B cell (primary cell): Measurements from ENCODE around the gene SMTNL1. TPM values are rescaled to one million over a fixed set of nuclear protein-coding genes. Genes with fewer than 3 reads are reported as not detected.

Experiments
- ATAC-seq: fragments of 200-7000 bp; cut with Tn5 transposase; one replicate; pipeline ENCODE4 v1.10.0; 2021; ENCODE audit warnings: low read depth, mild to moderate bottlenecking, moderate number of reproducible peaks, moderate library complexity
- CTCF ChIA-PET: fragments of 350-600 bp; sonication (Branson Sonifier 250); formaldehyde crosslinking; loops from one replicate; lab custom pipeline; 2021; ENCODE audit warnings: antibody characterized with exemption, inconsistent platforms; lab: Charles Lee
- POLR2A ChIA-PET: fragments of 350-600 bp; sonication (Branson Sonifier 250); formaldehyde crosslinking; loops from one replicate; lab custom pipeline; 2021; ENCODE audit warnings: antibody characterized with exemption; lab: Charles Lee
- DNase-seq: peaks from one replicate; pipeline ENCODE4 v3.0.0; 2013
- H2AFZ ChIP-seq: 2 replicates; pipeline ENCODE4 v1.6.1; 2012; ENCODE audit warnings: mild to moderate bottlenecking, low read depth, low read length; ENCODE audit not compliant: insufficient read depth, poor library complexity, severe bottlenecking
- H3K27ac ChIP-seq, 2 donors: 1 replicate in 1 of 2; 2 replicates in 1 of 2; pipeline ENCODE4 v1.5.1; 2012 to 2013; ENCODE audit warnings: low read length in 2 of 2, mild to moderate bottlenecking in 2 of 2, moderate library complexity in 1 of 2
- H3K27me3 ChIP-seq, 4 experiments: fragments of 200-600 bp in 1 of 4; sonication (generic) in 1 of 4; replicated peaks in 1 of 4; 1 replicate in 2 of 4; 2 replicates in 2 of 4; pipeline versions ENCODE4 v1.6.1 to v1.7.0; 2013 to 2016; ENCODE audit warnings: low read length in 3 of 4, mild to moderate bottlenecking in 2 of 4, mixed read lengths in 1 of 4, moderate library complexity in 1 of 4; ENCODE audit not compliant: insufficient read depth in 4 of 4, control insufficient read depth in 3 of 4; ENCODE audit errors: control extremely low read depth in 1 of 4
- H3K36me3 ChIP-seq, 2 experiments: replicated peaks in 1 of 2; 1 replicate in 1 of 2; 2 replicates in 1 of 2; pipeline versions ENCODE4 v1.6.1 to v1.7.1; 2013; ENCODE audit warnings: low read length in 1 of 2; ENCODE audit not compliant: insufficient read depth in 2 of 2, control insufficient read depth in 1 of 2; ENCODE audit errors: control extremely low read depth in 1 of 2, extremely low read depth in 1 of 2
- H3K4me1 ChIP-seq, 2 donors: fragments of 200-600 bp in 1 of 2; sonication (generic) in 1 of 2; 1 replicate in 1 of 2; 2 replicates in 1 of 2; pipeline versions ENCODE4 v1.5.1 to v1.6.1; 2013 to 2017; ENCODE audit warnings: low read length in 2 of 2; ENCODE audit not compliant: control insufficient read depth in 2 of 2, insufficient read depth in 2 of 2
- H3K4me2 ChIP-seq: replicated peaks from 2 replicates; pipeline ENCODE3; 2012; ENCODE audit warnings: mild to moderate bottlenecking, low read depth, low read length; ENCODE audit not compliant: poor library complexity, severe bottlenecking
- H3K4me3 ChIP-seq, 5 experiments: fragments of 200-600 bp in 1 of 5; sonication (generic) in 1 of 5; 1 replicate in 3 of 5; 2 replicates in 2 of 5; pipeline versions ENCODE4 v1.5.1 to v1.7.0; 2011 to 2016; ENCODE audit warnings: low read length in 4 of 5, mild to moderate bottlenecking in 4 of 5, low read depth in 2 of 5, control low read depth in 1 of 5, moderate library complexity in 1 of 5; ENCODE audit not compliant: insufficient read depth in 1 of 5; ENCODE audit errors: control extremely low read depth in 1 of 5, extremely low read depth in 1 of 5
- H3K79me2 ChIP-seq: fragments of 200-600 bp; sonication (generic); one replicate; pipeline ENCODE4 v1.6.0; 2016; ENCODE audit warnings: low read length; ENCODE audit not compliant: control insufficient read depth, insufficient read depth
- H3K9ac ChIP-seq: fragments of 200-600 bp; sonication (generic); 2 replicates; pipeline ENCODE4 v1.6.1; 2017; ENCODE audit warnings: mild to moderate bottlenecking, low read length, moderate library complexity
- H3K9me3 ChIP-seq, 3 donors: one replicate each; pipeline versions ENCODE4 v1.6.1 to v1.7.1; 2013; ENCODE audit warnings: low read length in 2 of 3; ENCODE audit not compliant: control insufficient read depth in 2 of 3, insufficient read depth in 1 of 3; ENCODE audit errors: control extremely low read depth in 1 of 3
- H4K20me1 ChIP-seq: 2 replicates; pipeline ENCODE4 v1.6.0; 2012; ENCODE audit warnings: mild to moderate bottlenecking, low read length; ENCODE audit not compliant: insufficient read depth, control insufficient read depth, poor library complexity, severe bottlenecking
- H3K27ac Mint-ChIP-seq: one replicate; pipeline ENCODE4 v1.8.0; 2021; ENCODE audit warnings: mixed read lengths
- H3K27me3 Mint-ChIP-seq: one replicate; pipeline ENCODE4 v1.8.0; 2021; ENCODE audit warnings: mixed read lengths
- H3K4me1 Mint-ChIP-seq: one replicate; pipeline ENCODE4 v1.8.0; 2021; ENCODE audit warnings: mixed read lengths
- H3K4me3 Mint-ChIP-seq: one replicate; pipeline ENCODE4 v1.8.0; 2021; ENCODE audit warnings: mixed read lengths
- H3K9me3 Mint-ChIP-seq: one replicate; pipeline ENCODE4 v1.8.0; 2022; ENCODE audit warnings: mixed read lengths; ENCODE audit not compliant: insufficient read depth
- EZH2 ChIP-seq: IDR thresholded peaks from 2 replicates; pipeline ENCODE4 v1.6.1; 2012; ENCODE audit warnings: borderline replicate concordance, low read depth, mild to moderate bottlenecking, moderate library complexity, low read length; ENCODE audit not compliant: insufficient read depth, poor library complexity, severe bottlenecking
- WGBS: methylation state at CpG from one replicate; pipeline ENCODE4 v1.1.5; 2013; ENCODE audit warnings: missing lambda C conversion rate; ENCODE audit not compliant: insufficient coverage; 5-methylcytosine and 5-hydroxymethylcytosine counted together
- intact Hi-C: fragments of 100-400 bp; cut with micrococcal nuclease; formaldehyde crosslinking; loops from one replicate; pipeline ENCODE4 v1.10.0; 2022
- polyA plus RNA-seq: library from polyadenylated mRNA; depleted of rRNA; stranded (reverse); fragments of >200 nt; gene quantifications from 2 replicates; pipeline ENCODE4 v1.2.3, GENCODE V29; 2012
- total RNA-seq, 2 donors: library from RNA; stranded (reverse); fragments of 120-200 nt in 1 of 2; gene quantifications; 1 replicate in 1 of 2; 2 replicates in 1 of 2; pipeline versions ENCODE4 v1.2.3 to v1.2.4, GENCODE V29; 2013 to 2022
- TF ChIP-seq, protein P1 (sequence below): fragments of 200-600 bp; IDR thresholded peaks from one replicate; pipeline ENCODE4 v1.8.0; 2022; ENCODE audit warnings: antibody characterized with exemption, mild to moderate bottlenecking

Gene SMTNL1
- total and polyA plus RNA-seq, 2 donors (not counting 1 experiment from before 2014, with no cell fraction given) = not detected

DNA sequence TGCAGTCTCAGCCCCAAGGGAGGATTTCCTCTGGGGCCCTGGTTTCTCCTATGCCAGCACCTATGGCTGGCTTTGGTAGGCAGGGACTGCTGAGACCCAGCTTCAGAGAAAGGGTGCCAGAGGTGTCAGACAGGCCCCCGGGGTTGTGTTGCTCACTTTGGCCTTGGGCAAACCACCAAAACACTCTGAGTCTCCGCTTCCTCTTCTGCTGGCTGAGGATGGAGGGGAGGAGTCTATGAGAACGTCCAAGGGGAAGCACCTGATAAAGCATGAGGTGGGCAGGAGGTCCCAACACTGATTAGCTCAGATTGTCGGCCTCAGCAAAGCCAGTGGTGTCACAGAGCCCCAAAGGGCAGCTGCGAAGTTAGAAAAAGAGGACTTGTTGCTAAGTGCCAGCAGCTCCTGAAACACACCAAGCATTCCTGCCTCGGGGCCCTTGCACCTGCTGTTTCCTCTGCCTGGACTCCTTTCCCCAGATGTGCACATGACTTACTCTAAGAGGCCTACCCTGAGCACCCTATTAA, 10.5 kb downstream of the SMTNL1 start:
- Mint-ChIP-seq H3K9me3 (no peaks in the 10 kb centered on the region), H3K4me3 (no peak overlapping the region), H3K27ac (peak overlapping the region; percentile 89), H3K4me1 (peaks cover 15% of the 10 kb centered on the region), H3K27me3 (no peaks in the 10 kb centered on the region)
- WGBS = 25% methylated on average over 4 of the region's 6 CpGs
- H3K9me3 ChIP-seq = no peaks in the 10 kb centered on the region
- TF ChIP-seq, protein P1, sequence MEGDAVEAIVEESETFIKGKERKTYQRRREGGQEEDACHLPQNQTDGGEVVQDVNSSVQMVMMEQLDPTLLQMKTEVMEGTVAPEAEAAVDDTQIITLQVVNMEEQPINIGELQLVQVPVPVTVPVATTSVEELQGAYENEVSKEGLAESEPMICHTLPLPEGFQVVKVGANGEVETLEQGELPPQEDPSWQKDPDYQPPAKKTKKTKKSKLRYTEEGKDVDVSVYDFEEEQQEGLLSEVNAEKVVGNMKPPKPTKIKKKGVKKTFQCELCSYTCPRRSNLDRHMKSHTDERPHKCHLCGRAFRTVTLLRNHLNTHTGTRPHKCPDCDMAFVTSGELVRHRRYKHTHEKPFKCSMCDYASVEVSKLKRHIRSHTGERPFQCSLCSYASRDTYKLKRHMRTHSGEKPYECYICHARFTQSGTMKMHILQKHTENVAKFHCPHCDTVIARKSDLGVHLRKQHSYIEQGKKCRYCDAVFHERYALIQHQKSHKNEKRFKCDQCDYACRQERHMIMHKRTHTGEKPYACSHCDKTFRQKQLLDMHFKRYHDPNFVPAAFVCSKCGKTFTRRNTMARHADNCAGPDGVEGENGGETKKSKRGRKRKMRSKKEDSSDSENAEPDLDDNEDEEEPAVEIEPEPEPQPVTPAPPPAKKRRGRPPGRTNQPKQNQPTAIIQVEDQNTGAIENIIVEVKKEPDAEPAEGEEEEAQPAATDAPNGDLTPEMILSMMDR = no peak
- TF ChIP-seq EZH2 = no peak
- no peaks in the 10 kb centered on the region for H3K79me2 ChIP-seq
- peak overlapping the region; percentile 27 for H2AFZ ChIP-seq
- ATAC-seq (peak; percentile 97), DNase-seq (peak; percentile 68)
- intact Hi-C loops = loop anchor here (1.0 kb wide), 1 partner anchor 18 kb away; no protein-coding TSS in a partner anchor
- peaks cover 0 to 34% of the 10 kb centered on the region in 2 experiments for H3K36me3 ChIP-seq
- ChIA-PET CTCF (interaction anchor here (0.7 to 2.5 kb wide), 8 partner anchors 16 to 212 kb away, joined by 3 to 16 read pairs (median 6); partner anchors contain the start of genes SSRP1 and UBE2L6), POLR2A (interaction anchor here (1.0 to 1.5 kb wide), 2 partner anchors 15 to 20 kb away, joined by 5 to 6 read pairs; partner anchors contain the start of gene UBE2L6)
- peak overlapping the region; percentile 62 to 83 for H3K27ac ChIP-seq
- H3K4me3 ChIP-seq = no peak overlapping the region
- H3K9ac ChIP-seq = peak overlapping the region; percentile 13
- H4K20me1 ChIP-seq = no peaks in the 10 kb centered on the region
- peak overlapping the region; percentile 56 for H3K4me2 ChIP-seq
- H3K4me1 ChIP-seq = peaks cover 11 to 16% of the 10 kb centered on the region in 2 donors
- no peaks in the 10 kb centered on the region for H3K27me3 ChIP-seq

DNA sequence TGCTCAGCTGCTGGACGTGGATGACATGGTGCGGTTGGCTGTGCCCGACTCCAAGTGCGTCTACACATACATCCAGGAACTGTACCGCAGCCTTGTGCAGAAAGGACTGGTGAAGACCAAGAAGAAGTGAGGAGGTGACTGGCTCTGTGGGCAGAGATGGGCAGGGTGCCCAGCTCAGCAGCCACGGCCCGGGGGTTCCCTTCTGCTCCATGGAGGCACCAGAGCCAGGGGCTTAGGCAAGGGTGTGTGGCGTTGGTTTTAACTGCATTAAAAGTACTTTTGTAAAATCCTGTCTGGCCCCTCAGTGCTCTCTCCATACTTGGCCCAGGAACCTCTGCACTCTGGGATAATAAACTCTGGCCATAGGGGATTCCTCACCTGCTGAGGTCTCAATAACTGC, 12.6 kb downstream of the SMTNL1 start:
- intact Hi-C loops = no loop called here
- Mint-ChIP-seq H3K27me3 (no peaks in the 10 kb centered on the region), H3K4me3 (no peak overlapping the region), H3K27ac (peak overlapping the region; percentile 67), H3K9me3 (no peaks in the 10 kb centered on the region), H3K4me1 (peaks cover 15% of the 10 kb centered on the region)
- DNase-seq (no peak), ATAC-seq (no peak)
- Histone ChIP-seq H3K9me3 (no peaks in the 10 kb centered on the region), H2AFZ (no peak overlapping the region), H4K20me1 (peaks cover 9% of the 10 kb centered on the region), H3K4me1 (peaks cover 11 to 16% of the 10 kb centered on the region in 2 donors), H3K36me3 (peaks cover 0 to 54% of the 10 kb centered on the region in 2 experiments), H3K27ac (no peak overlapping the region), H3K79me2 (no peaks in the 10 kb centered on the region), H3K27me3 (no peaks in the 10 kb centered on the region), H3K4me2 (no peak overlapping the region), H3K9ac (no peak overlapping the region), H3K4me3 (no peak overlapping the region)
- ChIA-PET CTCF (interaction anchor here (1.0 kb wide), 1 partner anchor 23 kb away, joined by 4 read pairs; no protein-coding TSS in a partner anchor), POLR2A (no interaction called here)
- WGBS = 93% methylated on average over 8 of the region's 8 CpGs
- TF ChIP-seq, protein P1 = no peak
- TF ChIP-seq EZH2 = no peak
